Activated naive CD4-positive, alpha-beta T cell treated with anti-CD3 and anti-CD28 coated beads, Interleukin-2, amount 50 U/mL, for 72 hours (primary cell): Measurements from ENCODE around the gene AKR1C2. TPM values are rescaled to one million over a fixed set of nuclear protein-coding genes. Genes with fewer than 3 reads are reported as not detected.
"Not testable (repeated sequence)": the region's sequence is repeated elsewhere in the genome, so short reads cannot be mapped to it uniquely, and the experiment has no call there.

Source experiments
- ATAC-seq, 2 donors: fragments of 150-1000 bp; cut with Tn5 transposase; 2 replicates each; pipeline ENCODE4 v1.10.0; 2021; ENCODE audit warnings: mild to moderate bottlenecking in 2 of 2, moderate library complexity in 2 of 2
- DNase-seq, 2 donors: peaks; one replicate each; pipeline ENCODE4 v3.0.0; 2021 to 2022; ENCODE audit warnings: low spot score in 2 of 2
- H3K27ac Mint-ChIP-seq, 2 donors: one replicate each; pipeline ENCODE4 v1.8.0; 2022; ENCODE audit warnings: mild to moderate bottlenecking in 2 of 2, mixed read lengths in 2 of 2
- H3K36me3 Mint-ChIP-seq, 2 donors: one replicate each; pipeline ENCODE4 v1.8.0; 2022; ENCODE audit warnings: mixed read lengths in 2 of 2
- H3K9me3 Mint-ChIP-seq, 2 donors: one replicate each; pipeline ENCODE4 v1.8.0; 2022; ENCODE audit warnings: mixed read lengths in 2 of 2
- total RNA-seq, 2 donors: library from RNA; stranded (reverse); gene quantifications; one replicate each; pipeline ENCODE4 v1.2.3, GENCODE V29; 2022

Gene AKR1C2
- total RNA-seq: not detected

DNA sequence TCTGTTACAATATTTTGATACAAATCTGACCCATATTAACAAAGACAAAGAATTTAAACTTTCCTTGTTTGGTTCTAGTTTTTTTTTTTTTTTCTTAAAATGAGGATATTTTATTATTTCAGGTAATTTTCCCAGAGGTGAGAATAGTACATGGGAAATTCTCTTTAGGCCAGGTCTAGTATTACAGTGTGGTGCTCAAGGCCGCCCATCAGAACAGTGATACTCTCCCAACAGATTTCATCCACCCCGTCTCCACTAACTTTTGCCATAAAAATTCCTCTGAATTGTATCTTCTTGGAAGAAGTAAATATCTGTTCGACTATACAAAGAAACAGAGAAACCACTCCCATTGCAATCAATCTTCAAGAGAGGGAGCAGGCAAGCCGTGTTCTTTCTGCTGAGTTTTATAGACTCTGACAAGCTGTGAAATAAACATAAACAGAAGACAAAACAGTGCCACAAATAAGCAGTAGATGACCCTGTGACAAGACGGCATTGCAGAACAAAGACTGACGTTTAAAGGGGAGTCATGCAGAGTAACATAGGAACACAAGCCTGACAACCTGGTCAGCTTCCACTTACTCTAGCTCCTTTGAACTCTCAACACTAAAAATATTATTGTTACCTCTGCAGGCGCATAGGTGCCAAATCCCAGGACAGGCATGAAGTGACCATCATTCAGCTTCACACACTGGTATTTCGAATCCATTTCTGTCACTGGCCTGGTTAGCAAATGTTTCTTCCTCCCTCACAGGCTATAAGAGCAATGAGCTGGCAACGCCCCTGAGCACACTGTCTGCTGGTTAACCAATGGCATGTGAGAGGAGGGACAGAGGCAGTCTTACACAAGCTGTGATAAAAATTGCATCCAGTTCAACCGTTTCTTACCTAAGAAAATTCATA is at the start of gene AKR1C2:
Gene AKR1C2 (minus strand): TSS at position 731 of the 903 bp plus-strand sequence. CDS start 22 bp downstream, at position 709.
- H3K9me3 Mint-ChIP-seq, H3K27ac Mint-ChIP-seq, H3K36me3 Mint-ChIP-seq, DNase-seq, ATAC-seq: not testable (repeated sequence)

DNA sequence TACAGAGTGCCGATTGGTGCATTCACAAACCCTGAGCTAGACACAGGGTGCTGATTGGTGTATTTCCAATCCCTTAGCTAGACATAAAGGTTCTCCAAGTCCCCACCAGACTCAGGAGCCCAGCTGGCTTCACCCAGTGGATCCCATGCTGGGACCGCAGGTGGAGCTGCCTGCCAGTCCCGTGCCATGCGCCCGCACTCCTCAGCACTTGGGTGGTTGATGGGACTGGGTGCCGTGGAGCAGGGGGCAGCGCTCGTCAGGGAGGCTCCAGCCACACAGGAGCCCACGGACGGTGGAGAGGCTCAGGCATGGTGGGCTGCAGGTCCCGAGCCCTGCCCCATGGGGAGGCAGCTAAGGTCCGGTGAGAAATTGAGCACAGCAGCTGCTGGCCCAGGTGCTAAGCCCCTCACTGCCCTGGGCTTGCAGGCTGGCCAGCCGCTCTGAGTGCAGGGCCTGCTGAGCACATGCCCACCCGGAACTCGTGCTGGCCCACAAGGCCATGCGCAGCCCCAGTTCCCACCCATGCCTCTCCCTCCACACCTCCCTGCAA is 49.4 kb upstream of the AKR1C2 start:
- H3K27ac Mint-ChIP-seq, H3K9me3 Mint-ChIP-seq, DNase-seq, H3K36me3 Mint-ChIP-seq, ATAC-seq: not testable (repeated sequence)

DNA sequence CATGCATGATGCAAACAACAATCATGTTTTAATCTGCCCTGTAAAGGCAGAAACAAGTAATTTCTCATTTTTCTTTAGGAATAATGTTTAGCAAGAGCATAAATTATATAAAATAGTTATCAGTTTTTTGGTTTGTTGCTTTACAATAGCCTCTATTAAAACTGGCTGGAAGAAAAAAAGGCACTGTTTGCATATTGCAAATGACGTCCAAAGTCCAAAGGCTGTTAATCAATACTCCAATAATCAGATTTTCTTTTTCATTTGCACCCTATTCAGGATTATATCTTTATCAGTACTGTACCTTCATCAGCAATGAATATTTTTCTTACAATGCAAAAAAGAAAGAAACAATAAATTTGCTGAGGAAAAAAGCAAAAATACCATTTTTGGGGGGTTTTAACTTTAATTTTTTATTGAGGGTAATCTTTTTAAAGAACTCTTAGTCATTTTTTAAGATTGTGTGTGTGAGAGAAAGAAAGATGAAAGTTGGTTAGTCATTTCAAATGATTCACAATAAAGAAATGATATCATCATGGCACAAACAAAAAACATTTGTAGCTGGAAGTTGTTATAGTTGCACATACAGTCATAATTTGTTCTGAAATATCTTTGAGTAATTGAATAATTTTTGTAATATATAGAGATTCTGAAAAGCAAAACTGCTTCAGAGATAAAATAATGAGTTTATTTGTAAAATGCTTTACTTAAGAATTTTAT is 44.4 kb upstream of the AKR1C2 start:
- no peaks in the 10 kb centered on the region for H3K9me3 Mint-ChIP-seq
- no peak overlapping the region for H3K27ac Mint-ChIP-seq
- ATAC-seq: no peak
- no peaks in the 10 kb centered on the region for H3K36me3 Mint-ChIP-seq
- DNase-seq: no peak

DNA sequence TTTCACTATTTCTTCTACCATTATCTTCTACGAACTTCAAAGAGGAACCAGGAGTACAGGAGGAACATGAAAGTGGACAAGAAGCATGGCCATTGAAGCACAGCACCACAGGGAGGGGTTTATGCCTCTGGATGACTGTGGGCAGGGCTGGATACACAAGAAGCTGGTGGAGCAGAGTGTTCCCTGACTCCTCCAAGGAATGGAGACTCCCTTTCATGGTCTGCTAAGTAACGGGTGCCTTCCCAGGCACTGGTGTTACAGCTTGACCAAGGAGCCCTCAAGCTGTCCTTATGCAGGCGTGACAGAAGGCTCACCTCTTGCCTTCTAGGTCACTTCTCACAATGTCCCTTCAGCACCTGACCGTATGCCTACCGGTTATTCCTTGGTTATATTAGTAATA is 43.4 kb upstream of the AKR1C2 start:
- not testable (repeated sequence) for DNase-seq, H3K27ac Mint-ChIP-seq, H3K36me3 Mint-ChIP-seq, H3K9me3 Mint-ChIP-seq, ATAC-seq

DNA sequence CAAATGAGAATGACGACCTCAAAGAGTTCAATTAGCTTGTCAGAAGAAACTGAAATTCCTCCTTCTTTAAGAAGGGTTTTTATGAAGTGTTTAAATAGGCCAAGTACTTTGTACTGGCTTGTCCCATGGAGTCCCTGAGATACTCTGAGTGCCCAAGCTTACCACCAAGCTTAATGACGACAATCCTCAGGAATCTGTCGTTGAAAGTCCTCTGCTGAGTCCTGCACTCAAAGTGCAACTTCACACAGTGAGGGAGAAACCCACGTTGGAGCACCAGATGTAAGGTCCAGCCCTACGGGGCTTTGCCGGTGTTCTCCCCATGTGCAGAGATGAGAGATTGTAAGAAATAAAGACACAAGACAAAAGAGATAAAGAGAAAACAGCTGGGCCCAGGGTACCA is 42.8 kb upstream of the AKR1C2 start:
- H3K36me3 Mint-ChIP-seq: no peaks in the 10 kb centered on the region
- no peak overlapping the region for H3K27ac Mint-ChIP-seq
- no peak for ATAC-seq
- DNase-seq: no peak
- H3K9me3 Mint-ChIP-seq: no peaks in the 10 kb centered on the region

DNA sequence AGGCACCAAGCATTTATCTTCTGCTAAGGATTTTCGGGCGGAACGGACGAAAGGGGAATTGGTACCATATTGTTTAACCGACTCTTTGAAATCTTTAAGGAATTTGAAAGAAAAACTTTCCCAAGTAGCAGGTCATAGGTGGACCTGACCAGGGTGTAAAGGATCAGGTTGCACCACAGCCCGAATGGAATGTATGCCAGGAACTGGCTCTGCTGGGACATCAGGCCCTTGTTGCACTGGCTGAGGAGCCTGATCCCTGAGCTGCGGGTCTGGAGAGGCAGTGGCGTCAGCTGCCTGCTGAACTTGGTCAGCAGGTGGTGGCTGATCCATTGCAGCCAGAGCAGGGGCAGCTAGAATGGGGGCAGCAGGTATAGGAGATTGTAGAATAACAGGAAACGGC is 41.4 kb upstream of the AKR1C2 start:
- DNase-seq: no peak
- H3K9me3 Mint-ChIP-seq: no peaks in the 10 kb centered on the region
- no peak for ATAC-seq
- H3K36me3 Mint-ChIP-seq: no peaks in the 10 kb centered on the region
- H3K27ac Mint-ChIP-seq: no peak overlapping the region

DNA sequence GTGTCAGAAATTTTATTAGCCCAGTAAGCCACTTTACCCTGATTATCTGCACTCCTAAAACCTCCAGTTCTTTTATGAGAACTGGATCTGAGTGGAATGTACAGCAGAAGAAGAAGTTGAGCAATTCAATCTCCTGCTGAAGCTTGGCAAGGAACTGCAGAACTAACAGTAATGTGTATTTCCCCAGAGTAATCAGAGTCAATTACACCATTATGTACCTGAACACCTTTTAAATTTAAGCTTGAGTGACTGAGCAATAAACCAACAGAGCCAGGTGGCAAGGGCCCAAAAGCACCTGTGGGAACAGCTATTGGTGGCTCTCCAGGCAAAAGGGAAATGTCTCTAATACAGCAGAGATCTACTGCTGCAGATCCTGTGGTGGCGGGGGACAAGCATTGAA is 40.1 kb upstream of the AKR1C2 start:
- no peak for ATAC-seq
- H3K9me3 Mint-ChIP-seq: no peaks in the 10 kb centered on the region

DNA sequence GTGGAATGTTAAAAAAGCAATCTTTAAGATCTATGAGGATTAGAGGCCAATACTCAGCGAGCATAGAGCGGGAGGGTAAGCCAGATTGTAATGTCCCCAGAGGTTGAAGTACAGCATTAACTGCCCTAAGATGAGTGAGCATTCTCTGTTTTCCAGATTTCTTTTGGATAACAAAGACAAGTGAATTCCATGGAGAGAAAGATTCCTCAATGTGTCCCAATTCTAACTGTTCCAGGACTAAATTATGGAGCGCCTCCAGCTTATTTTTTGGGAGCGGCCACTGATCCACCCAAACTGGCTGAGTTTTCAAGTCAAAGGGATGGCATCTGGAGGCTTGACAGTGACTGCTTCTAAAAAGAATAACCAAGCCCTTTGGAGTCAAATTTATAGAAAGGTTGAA is 39.3 kb upstream of the AKR1C2 start:
- no peaks in the 10 kb centered on the region for H3K9me3 Mint-ChIP-seq
- no peak for ATAC-seq
- H3K27ac Mint-ChIP-seq: no peak overlapping the region
- no peaks in the 10 kb centered on the region for H3K36me3 Mint-ChIP-seq
- DNase-seq: no peak

More for the DNA sequence above, 40.1 kb upstream of the AKR1C2 start:
- no peaks in the 10 kb centered on the region for H3K36me3 Mint-ChIP-seq
- no peak for DNase-seq
- no peak overlapping the region for H3K27ac Mint-ChIP-seq

DNA sequence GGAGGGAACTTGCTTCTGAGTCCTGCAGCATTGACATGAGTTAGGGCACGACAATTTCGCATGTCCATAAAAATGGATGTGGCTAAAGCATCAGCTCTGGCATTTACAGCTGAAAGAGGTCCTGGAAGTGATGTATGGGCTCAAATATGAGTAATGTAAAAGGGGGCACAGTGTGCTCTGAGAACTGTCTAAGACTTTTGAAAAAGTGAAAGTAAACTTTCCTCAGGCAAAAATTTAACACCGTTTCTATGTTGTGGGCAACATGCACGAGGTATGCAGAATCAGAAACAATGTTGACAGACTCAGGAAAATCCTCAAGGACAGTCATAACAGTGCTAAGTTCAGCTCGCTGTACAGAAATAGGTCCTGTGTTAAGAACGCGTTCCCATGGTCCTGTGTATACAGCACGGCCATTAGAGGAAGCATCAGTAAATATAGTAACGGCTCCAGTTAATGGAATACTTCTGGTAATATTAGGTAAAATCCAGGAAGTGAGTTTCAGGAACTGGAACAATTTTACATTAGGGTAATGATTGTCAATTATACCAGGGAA is 37.9 kb upstream of the AKR1C2 start:
- ATAC-seq: no peak
- DNase-seq: no peak
- no peak overlapping the region for H3K27ac Mint-ChIP-seq
- no peaks in the 10 kb centered on the region for H3K9me3 Mint-ChIP-seq
- H3K36me3 Mint-ChIP-seq: no peaks in the 10 kb centered on the region

DNA sequence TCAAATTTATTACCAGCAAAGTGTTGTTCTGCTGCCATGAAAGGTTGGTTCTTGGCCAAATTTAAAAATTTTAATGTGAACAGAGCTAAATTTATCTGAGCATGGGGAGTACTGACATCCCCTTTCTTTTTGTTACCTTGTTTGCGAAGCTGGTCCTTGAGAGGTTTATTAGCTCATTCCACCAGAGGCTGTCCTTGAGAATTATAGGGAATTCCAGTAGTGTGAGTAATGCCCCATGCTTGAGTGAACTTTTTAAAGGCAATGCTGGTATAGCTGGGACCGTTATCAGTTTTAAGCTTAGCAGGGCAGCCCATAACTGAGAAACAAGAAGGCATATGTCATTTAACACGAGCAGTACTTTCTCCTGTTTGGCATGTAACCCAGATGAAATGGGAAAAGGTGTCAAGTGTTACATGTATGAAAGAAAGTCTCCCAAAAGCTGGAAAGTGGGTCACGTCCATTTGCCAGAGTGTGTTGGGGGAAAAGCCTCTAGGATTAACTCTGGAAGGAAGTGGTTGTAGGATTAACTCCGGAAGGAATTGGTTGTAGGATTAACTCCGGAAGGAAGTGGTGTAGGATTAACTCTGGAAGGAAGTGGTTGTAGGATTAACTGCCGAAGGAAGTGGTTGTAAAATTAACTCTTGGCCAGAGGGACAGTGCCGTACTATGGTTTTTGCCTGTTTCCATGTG is 37.3 kb upstream of the AKR1C2 start:
- ATAC-seq: no peak
- Mint-ChIP-seq H3K9me3 (no peaks in the 10 kb centered on the region), H3K36me3 (no peaks in the 10 kb centered on the region), H3K27ac (no peak overlapping the region)
- DNase-seq: no peak

DNA sequence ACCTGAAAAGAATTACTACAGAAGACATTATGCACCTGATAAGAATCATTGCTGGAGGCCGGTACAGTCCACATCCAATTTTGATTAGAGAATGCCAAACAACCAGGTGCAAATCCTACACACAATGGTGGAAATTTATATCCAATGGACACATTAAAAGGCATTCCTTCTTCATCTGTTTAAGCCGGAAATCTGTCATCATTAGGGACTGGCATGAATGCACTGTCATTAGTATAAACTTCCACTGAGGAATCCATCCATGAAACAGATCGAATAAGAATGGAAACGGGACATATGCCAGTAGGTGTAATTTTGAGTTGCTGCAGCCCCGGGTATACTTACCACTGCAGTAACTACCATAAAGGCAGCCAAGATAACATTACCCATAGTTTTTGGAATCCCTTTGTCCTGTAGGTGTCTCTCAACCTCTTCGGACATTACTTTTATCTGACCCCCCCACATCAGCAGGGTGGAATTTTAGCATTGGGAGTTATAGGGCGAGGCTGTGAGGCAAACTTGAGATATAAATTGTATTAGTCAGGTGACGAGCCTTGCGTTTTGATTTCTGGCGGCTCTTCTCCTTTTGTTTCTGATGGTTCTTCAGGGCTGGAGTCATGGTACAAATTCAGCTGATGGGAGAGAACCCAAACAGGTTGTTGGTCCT is 36.5 kb upstream of the AKR1C2 start:
- ATAC-seq (no peak), DNase-seq (no peak)
- Mint-ChIP-seq H3K27ac (no peak overlapping the region), H3K36me3 (peaks cover 0 to 7% of the 10 kb centered on the region in 2 donors), H3K9me3 (peaks cover 7% of the 10 kb centered on the region in 2 donors)

DNA sequence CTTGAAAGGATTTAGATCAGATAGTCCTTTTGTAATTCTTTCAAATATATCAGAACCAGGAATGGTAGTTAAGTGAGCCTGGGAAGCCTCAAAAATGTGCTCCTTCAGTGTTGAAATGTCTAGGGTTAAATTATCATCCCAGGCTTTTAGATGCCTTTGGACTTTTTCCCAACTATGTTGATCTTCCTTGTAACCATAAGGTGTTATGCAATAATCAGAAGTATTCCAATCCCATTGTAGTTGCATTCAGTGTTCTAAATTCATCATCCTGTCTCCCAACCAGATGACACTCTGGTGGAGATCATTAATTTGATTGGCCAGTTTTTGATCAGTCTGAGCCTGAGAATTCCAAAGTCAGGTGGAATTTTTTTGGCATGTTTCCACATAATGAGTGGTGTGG is 35.1 kb upstream of the AKR1C2 start:
- peaks cover 0 to 9% of the 10 kb centered on the region in 2 donors for H3K36me3 Mint-ChIP-seq
- H3K27ac Mint-ChIP-seq: no peak overlapping the region
- peaks cover 7 to 15% of the 10 kb centered on the region in 2 donors for H3K9me3 Mint-ChIP-seq
- ATAC-seq (no peak), DNase-seq (no peak)

DNA sequence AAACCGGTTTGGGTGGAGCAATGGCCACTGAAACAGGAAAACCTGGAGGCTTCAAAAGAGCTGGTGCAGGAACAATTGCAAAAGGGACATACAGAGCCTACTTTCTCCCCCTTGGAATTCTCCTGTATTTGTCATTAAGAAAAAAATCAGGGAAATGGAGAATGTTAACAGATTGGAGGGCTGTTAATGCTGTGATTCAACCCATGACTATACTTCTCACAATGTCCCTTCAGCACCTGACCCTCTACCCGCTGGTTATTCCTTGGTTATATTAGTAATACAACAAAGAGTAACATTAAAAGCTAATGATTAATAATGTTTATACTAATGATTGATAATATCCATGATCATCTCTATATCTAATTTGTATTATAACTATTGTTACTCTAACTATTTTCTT is 34.4 kb upstream of the AKR1C2 start:
- no peak for ATAC-seq
- Mint-ChIP-seq H3K27ac (no peak overlapping the region), H3K9me3 (peaks cover 7 to 17% of the 10 kb centered on the region in 2 donors), H3K36me3 (peaks cover 0 to 9% of the 10 kb centered on the region in 2 donors)
- DNase-seq: no peak

DNA sequence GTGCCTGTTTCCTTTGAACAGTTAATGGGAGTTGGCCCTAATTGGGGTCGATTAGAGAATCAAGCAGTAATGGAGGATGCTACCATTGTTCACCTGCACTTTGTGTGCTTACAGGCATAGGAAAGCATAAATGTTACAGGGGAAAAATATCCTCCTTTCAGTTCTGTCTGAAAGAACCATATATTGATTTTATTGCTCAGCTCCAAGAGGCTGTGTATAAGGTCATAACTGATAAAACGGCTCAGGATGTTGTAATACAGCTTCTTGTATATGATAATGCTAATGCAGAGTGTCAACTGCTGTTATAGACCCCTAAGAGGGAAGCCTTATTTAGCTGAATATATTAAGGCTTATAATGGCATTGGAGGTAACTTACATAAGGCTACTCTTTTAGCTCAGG is 32.9 kb upstream of the AKR1C2 start:
- H3K9me3 Mint-ChIP-seq: peaks cover 10 to 20% of the 10 kb centered on the region in 2 donors
- peaks cover 4 to 12% of the 10 kb centered on the region in 2 donors for H3K36me3 Mint-ChIP-seq
- no peak overlapping the region for H3K27ac Mint-ChIP-seq
- DNase-seq: no peak
- ATAC-seq: no peak

DNA sequence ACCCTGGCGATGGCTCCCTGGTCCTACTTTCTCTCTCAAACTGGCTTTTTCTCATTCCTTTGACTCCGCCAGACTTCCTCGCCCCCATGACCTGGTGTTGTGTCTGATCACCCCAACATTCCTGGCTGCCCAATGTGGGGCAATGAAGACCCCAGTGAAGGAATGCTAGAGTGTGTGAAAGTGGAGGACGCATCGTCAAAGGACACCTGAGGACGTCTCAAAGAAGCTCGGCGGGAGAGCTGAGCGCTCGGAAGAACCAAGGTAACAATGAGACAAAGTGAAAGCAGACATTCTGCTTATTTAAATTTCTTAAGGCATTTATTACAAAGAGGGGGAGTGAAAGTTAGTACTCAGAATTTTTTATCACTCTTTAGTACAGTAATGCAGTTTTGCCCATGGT is 31.7 kb upstream of the AKR1C2 start:
- peaks cover 11 to 26% of the 10 kb centered on the region in 2 donors for H3K9me3 Mint-ChIP-seq
- peaks cover 15 to 17% of the 10 kb centered on the region in 2 donors for H3K36me3 Mint-ChIP-seq
- ATAC-seq: no peak
- H3K27ac Mint-ChIP-seq: no peak overlapping the region
- DNase-seq: no peak

DNA sequence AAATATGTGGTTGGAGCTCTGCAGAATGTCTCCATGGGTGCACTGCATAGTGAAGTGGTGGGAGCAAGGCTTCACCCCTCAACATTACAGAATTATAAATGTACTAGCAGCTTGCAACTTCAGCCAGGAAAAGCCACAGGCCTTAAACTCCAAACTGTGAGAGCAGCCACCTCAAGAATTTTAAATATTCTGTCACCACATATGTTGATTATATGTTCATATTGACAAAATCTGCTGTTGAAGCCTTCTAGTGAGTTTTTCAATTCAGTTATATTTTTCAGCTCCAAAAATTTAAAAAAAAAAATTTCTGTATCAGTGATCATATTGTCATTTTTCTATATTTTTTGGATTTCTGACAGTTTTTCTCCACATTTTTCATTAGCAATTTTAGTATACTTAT is 30.9 kb upstream of the AKR1C2 start:
- Mint-ChIP-seq H3K27ac (no peak overlapping the region), H3K9me3 (peaks cover 11 to 32% of the 10 kb centered on the region in 2 donors), H3K36me3 (peaks cover 22% of the 10 kb centered on the region in 2 donors)
- DNase-seq (no peak), ATAC-seq (no peak)
